ENCODE data around the gene RAB44.

Gene RAB44

GRCh38 chr6:36698196-36698595 lies 570 bp downstream of the RAB44 start:
- Histone ChIP-seq H3K9ac (ENCODE audit: insufficient read length) (no peak overlapping the region), H3K36me3 (ENCODE audit: insufficient read depth, low read length) (no peaks in the 10 kb centered on the region), H3K27ac (no peak overlapping the region), H3K4me3 (no peak overlapping the region), H3K9me3 (ENCODE audit: low read depth, low read length) (no peaks in the 10 kb centered on the region)
- no peak for DNase-seq (ENCODE audit: low read depth, low spot score)
- TF ChIP-seq EZH2 (IDR thresholded peaks at IDR 0.05) (no peak), FOXP2 (optimal IDR thresholded peaks at IDR 0.05; ENCODE audit: control extremely low read depth, extremely low read length, insufficient read depth) (no peak), POLR2AphosphoS5 (IDR thresholded peaks at IDR 0.05; ENCODE audit: borderline replicate concordance, low read depth, low read length) (no peak)

DNA sequence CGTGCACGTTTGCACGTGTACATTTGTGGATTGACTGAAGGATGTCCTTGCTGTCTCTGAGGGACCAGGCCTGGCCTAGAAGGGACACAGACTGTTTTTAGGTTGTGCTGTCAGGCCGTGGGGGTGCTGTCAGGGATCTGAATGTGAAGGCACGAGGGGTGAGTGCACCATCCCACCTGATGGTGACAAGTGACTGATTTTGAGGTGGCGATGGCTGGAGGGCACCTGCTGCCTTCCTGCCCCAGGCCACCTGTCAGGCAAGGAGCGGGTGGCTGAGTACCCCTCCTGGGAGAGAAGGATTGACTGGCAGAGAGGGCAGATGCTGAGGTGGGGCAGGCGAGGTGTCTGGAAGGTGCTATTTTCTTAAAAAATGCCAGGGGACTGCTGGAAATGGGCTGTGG lies 1.2 kb downstream of the RAB44 start:
- no peak overlapping the region for H3K27ac ChIP-seq

DNA sequence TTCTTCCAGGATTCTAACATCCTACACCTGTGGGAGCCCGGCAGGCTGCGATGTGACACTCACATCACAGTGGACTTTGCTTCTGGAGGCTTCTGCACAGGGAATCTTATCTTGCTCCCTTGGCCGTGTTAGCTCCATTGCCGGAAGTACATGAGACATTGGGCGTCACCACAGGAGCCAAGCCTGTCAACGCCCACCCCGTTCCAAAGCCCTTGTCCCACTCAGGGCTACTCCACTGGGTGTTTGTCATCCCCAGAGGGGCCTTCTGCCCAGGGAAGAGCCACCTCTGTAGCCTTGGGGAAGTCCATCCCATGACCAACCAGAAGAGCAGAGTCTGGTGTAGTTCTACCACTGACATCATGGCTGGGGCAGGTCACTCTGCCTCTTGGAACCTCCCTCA lies 1.7 kb downstream of the RAB44 start:
- no peak overlapping the region for H3K4me3 ChIP-seq
- TF ChIP-seq EZH2 (IDR thresholded peaks at IDR 0.05) (no peak), FOXP2 (optimal IDR thresholded peaks at IDR 0.05; ENCODE audit: control extremely low read depth, extremely low read length, insufficient read depth) (no peak), POLR2AphosphoS5 (IDR thresholded peaks at IDR 0.05; ENCODE audit: borderline replicate concordance, low read depth, low read length) (no peak)
- no peaks in the 10 kb centered on the region for H3K36me3 ChIP-seq (ENCODE audit: insufficient read depth, low read length)
- H3K9me3 ChIP-seq (ENCODE audit: low read depth, low read length), result no peaks in the 10 kb centered on the region
- H3K27ac ChIP-seq, result no peak overlapping the region
- DNase-seq (ENCODE audit: low read depth, low spot score), result no peak
- H3K9ac ChIP-seq (ENCODE audit: insufficient read length), result no peak overlapping the region

More for the DNA sequence above, 1.2 kb downstream of the RAB44 start:
- H3K4me3 ChIP-seq, result no peak overlapping the region
- TF ChIP-seq FOXP2 (optimal IDR thresholded peaks at IDR 0.05; ENCODE audit: control extremely low read depth, extremely low read length, insufficient read depth) (no peak), POLR2AphosphoS5 (IDR thresholded peaks at IDR 0.05; ENCODE audit: borderline replicate concordance, low read depth, low read length) (no peak), EZH2 (IDR thresholded peaks at IDR 0.05) (no peak)
- no peaks in the 10 kb centered on the region for H3K36me3 ChIP-seq (ENCODE audit: insufficient read depth, low read length)
- no peak overlapping the region for H3K9ac ChIP-seq (ENCODE audit: insufficient read length)
- DNase-seq (ENCODE audit: low read depth, low spot score), result no peak
- no peaks in the 10 kb centered on the region for H3K9me3 ChIP-seq (ENCODE audit: low read depth, low read length)

DNA sequence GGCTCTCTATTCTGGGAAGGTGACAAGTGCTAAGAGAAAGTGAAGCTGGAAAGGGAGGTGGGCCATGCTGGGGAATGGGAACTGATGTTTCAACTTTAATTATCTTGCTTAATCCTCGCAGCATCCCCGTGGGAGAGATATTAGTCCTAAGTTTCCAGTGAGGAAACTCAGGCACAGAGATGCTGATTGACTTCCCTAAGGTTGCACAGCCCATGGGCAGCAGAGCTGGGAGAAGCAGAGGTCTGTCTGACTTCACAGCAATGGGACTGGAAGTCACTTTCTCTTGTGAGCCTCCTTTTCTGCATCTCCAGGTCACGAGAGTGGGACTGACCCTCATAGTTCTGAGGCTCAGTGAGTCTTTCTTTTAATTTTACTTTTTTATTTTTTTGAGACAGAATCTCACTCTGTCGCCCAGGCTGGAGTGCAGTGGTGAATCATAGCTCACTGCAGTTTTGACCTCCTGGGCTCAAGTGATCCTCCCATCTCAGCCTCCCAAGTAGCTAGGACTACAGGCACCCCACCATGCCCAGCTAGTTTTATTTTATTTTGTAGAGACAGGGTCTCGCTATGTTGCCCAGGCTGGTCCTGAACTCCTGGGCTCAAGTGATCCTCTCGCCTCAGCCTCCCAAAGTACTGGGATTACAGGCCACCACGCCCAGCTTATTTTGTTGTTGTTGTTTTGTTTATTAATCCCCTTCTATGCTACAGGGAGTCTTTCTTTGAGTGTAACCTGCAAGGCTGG lies 2.6 kb downstream of the RAB44 start:
- DNase-seq (ENCODE audit: low read depth, low spot score), result no peak

GRCh38 chr6:36700831-36701230 lies 3.2 kb downstream of the RAB44 start:
- H3K27ac ChIP-seq, result no peak overlapping the region
- no peaks in the 10 kb centered on the region for H3K9me3 ChIP-seq (ENCODE audit: low read depth, low read length)
- H3K9ac ChIP-seq (ENCODE audit: insufficient read length), result no peak overlapping the region
- no peak for DNase-seq (ENCODE audit: low read depth, low spot score)
- TF ChIP-seq FOXP2 (optimal IDR thresholded peaks at IDR 0.05; ENCODE audit: control extremely low read depth, extremely low read length, insufficient read depth) (no peak), POLR2AphosphoS5 (IDR thresholded peaks at IDR 0.05; ENCODE audit: borderline replicate concordance, low read depth, low read length) (no peak), EZH2 (IDR thresholded peaks at IDR 0.05) (no peak)
- no peaks in the 10 kb centered on the region for H3K36me3 ChIP-seq (ENCODE audit: insufficient read depth, low read length)
- no peak overlapping the region for H3K4me3 ChIP-seq

More for the DNA sequence above, 2.6 kb downstream of the RAB44 start:
- H3K9ac ChIP-seq (ENCODE audit: insufficient read length), result no peak overlapping the region
- no peaks in the 10 kb centered on the region for H3K36me3 ChIP-seq (ENCODE audit: insufficient read depth, low read length)
- H3K27ac ChIP-seq, result no peak overlapping the region
- H3K4me3 ChIP-seq, result no peak overlapping the region
- no peak for TF ChIP-seq POLR2AphosphoS5 (IDR thresholded peaks at IDR 0.05; ENCODE audit: borderline replicate concordance, low read depth, low read length)
- TF ChIP-seq FOXP2 (optimal IDR thresholded peaks at IDR 0.05; ENCODE audit: control extremely low read depth, extremely low read length, insufficient read depth), result no peak
- no peak for TF ChIP-seq EZH2 (IDR thresholded peaks at IDR 0.05)
- no peaks in the 10 kb centered on the region for H3K9me3 ChIP-seq (ENCODE audit: low read depth, low read length)

DNA sequence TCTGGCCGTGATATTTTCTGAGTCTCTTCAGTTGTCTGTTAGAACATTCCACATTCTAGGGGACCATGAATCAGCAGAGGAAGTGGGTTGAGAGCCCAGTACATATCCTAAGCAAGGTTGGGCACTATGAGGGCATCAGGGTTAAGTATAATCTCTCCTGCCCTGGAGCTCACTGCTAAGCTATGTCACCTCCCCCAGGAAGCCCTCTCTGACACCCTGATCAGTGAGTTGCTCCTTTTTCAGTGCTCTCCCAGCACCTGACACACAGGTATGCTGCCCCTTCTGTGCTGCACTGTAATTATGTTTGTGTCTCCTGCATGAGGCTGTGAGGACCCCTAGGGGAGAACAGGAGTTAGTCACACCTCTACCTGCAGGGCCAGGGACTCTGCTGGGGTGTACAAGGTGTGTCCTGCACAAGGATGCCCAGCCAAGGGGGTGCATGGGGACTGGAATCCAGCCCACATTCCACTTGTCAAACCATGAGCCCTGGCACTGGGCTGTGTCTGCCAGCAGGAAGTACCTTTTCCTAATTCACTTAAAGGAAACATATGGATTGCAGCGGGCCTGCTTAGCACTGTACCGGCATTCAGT lies 3.9 kb downstream of the RAB44 start:
- Histone ChIP-seq H3K4me3 (no peak overlapping the region), H3K9ac (ENCODE audit: insufficient read length) (no peak overlapping the region), H3K36me3 (ENCODE audit: insufficient read depth, low read length) (no peaks in the 10 kb centered on the region), H3K27ac (no peak overlapping the region), H3K9me3 (ENCODE audit: low read depth, low read length) (no peaks in the 10 kb centered on the region)
- TF ChIP-seq FOXP2 (optimal IDR thresholded peaks at IDR 0.05; ENCODE audit: control extremely low read depth, extremely low read length, insufficient read depth) (no peak), EZH2 (IDR thresholded peaks at IDR 0.05) (no peak), POLR2AphosphoS5 (IDR thresholded peaks at IDR 0.05; ENCODE audit: borderline replicate concordance, low read depth, low read length) (no peak)
- DNase-seq (ENCODE audit: low read depth, low spot score), result no peak

- H3K9me3 ChIP-seq (ENCODE audit: low read depth, low read length), result no peaks in the 10 kb centered on the region
- no peak overlapping the region for H3K27ac ChIP-seq
- no peak for TF ChIP-seq FOXP2 (optimal IDR thresholded peaks at IDR 0.05; ENCODE audit: control extremely low read depth, extremely low read length, insufficient read depth)
- TF ChIP-seq EZH2 (IDR thresholded peaks at IDR 0.05), result no peak
- no peak for TF ChIP-seq POLR2AphosphoS5 (IDR thresholded peaks at IDR 0.05; ENCODE audit: borderline replicate concordance, low read depth, low read length)
- no peak overlapping the region for H3K4me3 ChIP-seq
- H3K36me3 ChIP-seq (ENCODE audit: insufficient read depth, low read length), result no peaks in the 10 kb centered on the region
- no peak for DNase-seq (ENCODE audit: low read depth, low spot score)
- H3K9ac ChIP-seq (ENCODE audit: insufficient read length), result no peak overlapping the region
Observed at GRCh38 chr6:36702656-36703055, 5.0 kb downstream of the RAB44 start.

- TF ChIP-seq FOXP2 (optimal IDR thresholded peaks at IDR 0.05; ENCODE audit: control extremely low read depth, extremely low read length, insufficient read depth) (no peak), POLR2AphosphoS5 (IDR thresholded peaks at IDR 0.05; ENCODE audit: borderline replicate concordance, low read depth, low read length) (no peak), EZH2 (IDR thresholded peaks at IDR 0.05) (no peak)
- DNase-seq (ENCODE audit: low read depth, low spot score), result no peak
- H3K4me3 ChIP-seq, result no peak overlapping the region
- no peak overlapping the region for H3K27ac ChIP-seq
- no peaks in the 10 kb centered on the region for H3K36me3 ChIP-seq (ENCODE audit: insufficient read depth, low read length)
- no peaks in the 10 kb centered on the region for H3K9me3 ChIP-seq (ENCODE audit: low read depth, low read length)
- no peak overlapping the region for H3K9ac ChIP-seq (ENCODE audit: insufficient read length)
Observed at GRCh38 chr6:36703081-36703606, 5.5 kb downstream of the RAB44 start.

Data from SK-N-MC (cell line).